Activated CD4-positive, CD25-positive, alpha-beta regulatory T cell treated with anti-CD3 and anti-CD28 coated beads, Interleukin-2, amount 50 U/mL, for 72 hours (primary cell): ENCODE measurements around the gene MAST4.

Source experiments
- DNase-seq: peaks from one replicate; pipeline ENCODE4 v3.0.0; 2021

Gene MAST4

GRCh38 chr5:66851306-66851705 is 255.1 kb downstream of the MAST4 start:
- DNase-seq = no peak

GRCh38 chr5:66854416-66854815 is 258.2 kb downstream of the MAST4 start:
- no peak for DNase-seq

GRCh38 chr5:66856041-66856805 is 260.0 kb downstream of the MAST4 start:
- no peak for DNase-seq

GRCh38 chr5:66859526-66859925 is 263.3 kb downstream of the MAST4 start:
- no peak for DNase-seq

GRCh38 chr5:66860199-66860975 is 264.2 kb downstream of the MAST4 start:
- no peak for DNase-seq

- DNase-seq = no peak
Measured at GRCh38 chr5:66861402-66861801, 265.2 kb downstream of the MAST4 start.

- DNase-seq = no peak
Measured at GRCh38 chr5:66862020-66862419, 265.8 kb downstream of the MAST4 start.

- DNase-seq = no peak
Measured at GRCh38 chr5:66863243-66864170, 267.3 kb downstream of the MAST4 start.

- DNase-seq = no peak
Measured at GRCh38 chr5:66864240-66864884, 268.2 kb downstream of the MAST4 start.

GRCh38 chr5:66867618-66868322 is 271.6 kb downstream of the MAST4 start:
- no peak for DNase-seq

- DNase-seq = no peak
Measured at GRCh38 chr5:66869347-66869746, 273.2 kb downstream of the MAST4 start.

- DNase-seq = no peak
Measured at GRCh38 chr5:66870708-66871107, 274.5 kb downstream of the MAST4 start.

GRCh38 chr5:66871651-66872050 is 275.5 kb downstream of the MAST4 start:
- DNase-seq = no peak

GRCh38 chr5:66872736-66873331 is 276.6 kb downstream of the MAST4 start:
- no peak for DNase-seq

GRCh38 chr5:66874004-66874403 is 277.8 kb downstream of the MAST4 start:
- DNase-seq = no peak

- no peak for DNase-seq
Measured at GRCh38 chr5:66875315-66875714, 279.1 kb downstream of the MAST4 start.

- DNase-seq = no peak
Measured at GRCh38 chr5:66876266-66876807, 280.1 kb downstream of the MAST4 start.

- DNase-seq = no peak
Measured at GRCh38 chr5:66877843-66878242, 281.6 kb downstream of the MAST4 start.

- no peak for DNase-seq
Measured at GRCh38 chr5:66880401-66880800, 284.2 kb downstream of the MAST4 start.

GRCh38 chr5:66881480-66882161 is 285.4 kb downstream of the MAST4 start:
- no peak for DNase-seq
